ENCODE measurements around the gene PTGIR. TPM values are rescaled to one million over a fixed set of nuclear protein-coding genes. Genes with fewer than 3 reads are reported as not detected.

The PTGIR gene
- total RNA-seq, 1 experiment from 2014 or later: not detected

GRCh38 chr19:46618670-46619231, 6.1 kb downstream of the PTGIR start:
- Histone ChIP-seq H3K36me3 (ENCODE audit: insufficient read depth, low read length, poor library complexity, severe bottlenecking) (no peaks in the 10 kb centered on the region), H3K27ac (ENCODE audit: low read depth, low read length, poor library complexity, severe bottlenecking) (no peak overlapping the region), H3K4me1 (ENCODE audit: insufficient read depth, low read length, poor library complexity, severe bottlenecking) (peaks cover 15% of the 10 kb centered on the region), H3K4me3 (ENCODE audit: low read depth, low read length, poor library complexity, severe bottlenecking) (no peak overlapping the region), H3K9me3 (ENCODE audit: low read depth, low read length, poor library complexity, severe bottlenecking) (no peaks in the 10 kb centered on the region), H3K27me3 (replicated peaks; ENCODE audit: insufficient read depth, low read depth, low read length, poor library complexity) (no peaks in the 10 kb centered on the region)
- ChIA-PET CTCF (interaction anchor here (0.6 to 0.9 kb wide), 2 partner anchors 13 to 75 kb away, joined by 3 to 5 read pairs; no protein-coding TSS in a partner anchor), POLR2A (ENCODE audit: low non-redundant PET) (no interaction called here)
- BruUV-seq (replicated peaks): no TSS peak
- DNase-seq (ENCODE audit: low spot score): peak; percentile 62
- intact Hi-C loops (cut with micrococcal nuclease; ENCODE audit: unreplicated experiment): no loop called here
- TF ChIP-seq EZH2 (IDR thresholded peaks at IDR 0.05; ENCODE audit: borderline replicate concordance, low read depth, low read length, poor library complexity, severe bottlenecking): no peak
- TF ChIP-seq CTCF (conservative IDR thresholded peaks at IDR 0.05; ENCODE audit: low read depth, low read length): no peak

DNA sequence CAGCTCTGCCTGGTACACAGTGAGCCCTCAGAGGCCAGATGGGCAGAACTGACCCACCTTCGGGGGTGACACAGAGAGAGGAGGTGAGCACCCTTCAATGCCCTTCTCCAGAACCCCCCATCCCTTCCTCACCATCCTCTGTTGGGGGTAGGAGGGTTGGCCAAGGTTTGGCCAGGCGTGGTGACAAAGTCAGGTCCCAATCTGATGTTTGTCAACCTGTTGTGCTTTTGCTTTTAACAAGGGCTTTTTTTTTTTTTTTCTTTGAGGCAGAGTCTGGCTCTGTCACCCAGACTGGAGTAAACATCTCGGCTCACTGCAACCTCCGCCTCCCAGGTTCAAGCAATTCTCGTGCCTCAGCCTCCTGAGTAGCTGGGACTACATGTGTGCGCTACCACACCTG, 7.3 kb downstream of the PTGIR start:
- no peak for TF ChIP-seq CTCF (conservative IDR thresholded peaks at IDR 0.05; ENCODE audit: low read depth, low read length)
- TF ChIP-seq EZH2 (IDR thresholded peaks at IDR 0.05; ENCODE audit: borderline replicate concordance, low read depth, low read length, poor library complexity, severe bottlenecking): no peak
- ChIA-PET CTCF (interaction anchor here (0.5 to 4.8 kb wide), 4 partner anchors 14 to 865 kb away, joined by 4 to 35 read pairs (median 4); partner anchors contain the start of gene DACT3), POLR2A (ENCODE audit: low non-redundant PET) (no interaction called here)
- Histone ChIP-seq H3K27me3 (replicated peaks; ENCODE audit: insufficient read depth, low read depth, low read length, poor library complexity) (no peaks in the 10 kb centered on the region), H3K27ac (ENCODE audit: low read depth, low read length, poor library complexity, severe bottlenecking) (no peak overlapping the region), H3K36me3 (ENCODE audit: insufficient read depth, low read length, poor library complexity, severe bottlenecking) (no peaks in the 10 kb centered on the region), H3K4me1 (ENCODE audit: insufficient read depth, low read length, poor library complexity, severe bottlenecking) (peaks cover 15% of the 10 kb centered on the region), H3K9me3 (ENCODE audit: low read depth, low read length, poor library complexity, severe bottlenecking) (no peaks in the 10 kb centered on the region), H3K4me3 (ENCODE audit: low read depth, low read length, poor library complexity, severe bottlenecking) (no peak overlapping the region)
- no TSS peak for BruUV-seq (replicated peaks)
- intact Hi-C loops (cut with micrococcal nuclease; ENCODE audit: unreplicated experiment): no loop called here
- no peak for DNase-seq (ENCODE audit: low spot score)

GRCh38 chr19:46616631-46617322, 8.1 kb downstream of the PTGIR start:
- Histone ChIP-seq H3K9me3 (ENCODE audit: low read depth, low read length, poor library complexity, severe bottlenecking) (no peaks in the 10 kb centered on the region), H3K4me3 (ENCODE audit: low read depth, low read length, poor library complexity, severe bottlenecking) (no peak overlapping the region), H3K36me3 (ENCODE audit: insufficient read depth, low read length, poor library complexity, severe bottlenecking) (no peaks in the 10 kb centered on the region), H3K27ac (ENCODE audit: low read depth, low read length, poor library complexity, severe bottlenecking) (no peak overlapping the region), H3K27me3 (replicated peaks; ENCODE audit: insufficient read depth, low read depth, low read length, poor library complexity) (no peaks in the 10 kb centered on the region), H3K4me1 (ENCODE audit: insufficient read depth, low read length, poor library complexity, severe bottlenecking) (peaks cover 15% of the 10 kb centered on the region)
- ChIA-PET CTCF (interaction anchor here (0.5 to 4.8 kb wide), 4 partner anchors 45 to 866 kb away, joined by 4 to 35 read pairs (median 4); partner anchors contain the start of gene DACT3), POLR2A (ENCODE audit: low non-redundant PET) (no interaction called here)
- TF ChIP-seq CTCF (conservative IDR thresholded peaks at IDR 0.05; ENCODE audit: low read depth, low read length): peak; percentile 54
- TF ChIP-seq EZH2 (IDR thresholded peaks at IDR 0.05; ENCODE audit: borderline replicate concordance, low read depth, low read length, poor library complexity, severe bottlenecking): no peak
- intact Hi-C loops (cut with micrococcal nuclease; ENCODE audit: unreplicated experiment): no loop called here
- no peak for DNase-seq (ENCODE audit: low spot score)
- no TSS peak for BruUV-seq (replicated peaks)

All from A673 (cell line).